GM19397 (cell line): ENCODE data around the gene SRRT.
A peak's percentile ranks its signal among the peaks of the same experiment; 100 is the strongest.

Experiments used
- ATAC-seq: cut with Tn5 transposase; IDR thresholded peaks from one replicate; pipeline ENCODE4 v1.9.1; 2021; ENCODE audit warnings: mild to moderate bottlenecking, moderate library complexity; ENCODE audit not compliant: unreplicated experiment

The SRRT gene

GRCh38 chr7:100874577-100875355 is at the start of gene SRRT:
Gene SRRT, plus strand, starts transcription at chr7:100875103. Its CDS starts 488 bp downstream, at chr7:100875591.
- peak; percentile 85 for ATAC-seq

GRCh38 chr7:100825215-100825671 is 49.7 kb upstream of the SRRT start:
- ATAC-seq, result no peak

GRCh38 chr7:100825751-100826513 is 49.0 kb upstream of the SRRT start:
- no peak for ATAC-seq

- no peak for ATAC-seq
Observed at GRCh38 chr7:100826514-100827329, 48.2 kb upstream of the SRRT start.

- no peak for ATAC-seq
Observed at GRCh38 chr7:100827330-100828226, 47.3 kb upstream of the SRRT start, which contains the start of gene EPHB4. Gene EPHB4, minus strand, starts transcription at chr7:100827523. Its CDS starts 493 bp downstream, at chr7:100827030.

- no peak for ATAC-seq
Observed at GRCh38 chr7:100829150-100829716, 45.7 kb upstream of the SRRT start.

GRCh38 chr7:100830396-100830795 is 44.5 kb upstream of the SRRT start:
- ATAC-seq, result no peak

- ATAC-seq, result no peak
Observed at GRCh38 chr7:100832281-100832633, 42.6 kb upstream of the SRRT start.

GRCh38 chr7:100835903-100836811 is 38.7 kb upstream of the SRRT start:
- ATAC-seq, result no peak

- ATAC-seq, result no peak
Observed at GRCh38 chr7:100836812-100837098, 38.1 kb upstream of the SRRT start.

- peak; percentile 85 for ATAC-seq
Observed at GRCh38 chr7:100837099-100837836, 37.6 kb upstream of the SRRT start.

- no peak for ATAC-seq
Observed at GRCh38 chr7:100839361-100839760, 35.5 kb upstream of the SRRT start.

- no peak for ATAC-seq
Observed at GRCh38 chr7:100840470-100841100, 34.3 kb upstream of the SRRT start.

- no peak for ATAC-seq
Observed at GRCh38 chr7:100847360-100847759, 27.5 kb upstream of the SRRT start.

GRCh38 chr7:100852048-100852872 is 22.6 kb upstream of the SRRT start, which contains the start of gene SLC12A9:
Gene SLC12A9, plus strand, starts transcription at chr7:100852713. Its CDS starts 1,485 bp downstream, at chr7:100854198.
- peak; percentile 89 for ATAC-seq

- ATAC-seq, result no peak
Observed at GRCh38 chr7:100854146-100854895, 20.6 kb upstream of the SRRT start.
